Breast epithelium (tissue), 3 donors: ENCODE measurements around the gene LDLRAD3.

ENCODE experiments used
- CTCF ChIP-seq, 3 donors: fragments of 450-650 bp; IDR thresholded peaks; one replicate each; pipeline ENCODE4 v1.5.1; 2016 to 2017; ENCODE audit warnings: antibody characterized with exemption in 3 of 3, mild to moderate bottlenecking in 3 of 3, moderate library complexity in 3 of 3
- POLR2A ChIP-seq: fragments of 450-650 bp; IDR thresholded peaks from one replicate; pipeline ENCODE4 v1.6.1; 2016; ENCODE audit warnings: antibody characterized with exemption, mild to moderate bottlenecking, moderate library complexity
- POLR2AphosphoS5 ChIP-seq, 3 donors: sonication (generic); formaldehyde crosslinking; IDR thresholded peaks; one replicate each; pipeline ENCODE4 v1.6.1; 2017; ENCODE audit warnings: antibody characterized with exemption in 3 of 3

- peak; percentile 27 to 39 (median 36) for TF ChIP-seq CTCF (IDR thresholded peaks at IDR 0.05)
- no peak for TF ChIP-seq POLR2A
- no peak for TF ChIP-seq POLR2AphosphoS5 (IDR thresholded peaks at IDR 0.05)
These were observed 188.0 kb downstream of the LDLRAD3 start for GRCh38 chr11:36131721-36132397.
